NCI-H187 (cell line): Measurements from ENCODE around the gene SLC38A8.

Source experiments
- DNase-seq, 2 experiments: peaks; one replicate each; lab custom pipeline; 2025; lab: John Stamatoyannopoulos, UW

SLC38A8 gene

DNA sequence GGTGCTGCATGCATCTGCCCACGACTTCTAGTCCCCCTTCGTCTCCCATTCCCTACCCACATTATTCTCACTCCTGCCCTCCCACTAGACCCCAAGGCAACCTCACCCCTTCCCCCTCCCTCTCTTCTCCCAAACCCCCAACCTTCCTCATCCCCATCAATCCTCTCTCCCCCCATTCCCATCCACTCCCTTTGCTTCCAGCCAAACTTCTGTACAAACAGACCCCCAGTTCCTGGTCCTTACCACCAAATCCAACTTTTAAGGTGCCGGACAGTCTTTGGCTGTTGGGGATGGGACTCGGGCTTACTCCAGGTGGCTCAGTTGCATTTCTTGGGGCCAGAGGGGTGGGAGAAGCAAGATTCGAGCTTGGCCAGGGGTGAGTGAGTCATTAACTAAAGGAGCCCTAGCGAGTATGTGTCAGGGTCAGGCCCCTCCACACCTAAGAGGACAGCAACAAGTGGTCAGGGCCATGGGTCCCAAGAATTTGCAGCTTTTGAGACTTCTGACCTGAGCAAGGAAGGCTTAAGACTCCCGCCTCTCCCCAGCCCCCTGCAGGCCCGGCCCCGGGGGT is at the start of gene SLC38A8:
TSS of gene SLC38A8 (minus strand) at position 488 of the 571 bp plus-strand sequence. CDS start 638 bp downstream, outside the sequence.
- no peak for DNase-seq

- no peak for DNase-seq
These were observed 48.9 kb upstream of the SLC38A8 start for GRCh38 chr16:84091460-84091859.

DNA sequence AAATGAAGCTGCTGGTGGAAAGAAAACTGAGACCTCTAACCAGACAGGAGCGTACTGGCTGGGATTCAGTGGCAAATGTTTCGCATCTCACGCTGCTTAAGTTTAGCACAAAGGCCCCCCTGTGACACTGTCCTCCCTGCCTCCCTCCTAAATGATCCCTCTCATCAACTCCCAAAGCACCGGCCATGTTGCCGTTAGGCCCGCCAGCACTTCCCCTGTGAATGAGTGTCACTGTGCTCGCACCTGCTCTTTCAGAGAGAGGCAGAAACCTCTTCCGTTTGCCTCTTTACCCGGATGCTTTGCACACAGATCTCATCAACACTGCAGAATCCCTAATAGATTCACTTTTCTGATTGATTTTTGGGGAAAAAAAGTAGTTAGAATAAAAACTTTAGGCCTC is 47.6 kb upstream of the SLC38A8 start:
- no peak for DNase-seq

DNA sequence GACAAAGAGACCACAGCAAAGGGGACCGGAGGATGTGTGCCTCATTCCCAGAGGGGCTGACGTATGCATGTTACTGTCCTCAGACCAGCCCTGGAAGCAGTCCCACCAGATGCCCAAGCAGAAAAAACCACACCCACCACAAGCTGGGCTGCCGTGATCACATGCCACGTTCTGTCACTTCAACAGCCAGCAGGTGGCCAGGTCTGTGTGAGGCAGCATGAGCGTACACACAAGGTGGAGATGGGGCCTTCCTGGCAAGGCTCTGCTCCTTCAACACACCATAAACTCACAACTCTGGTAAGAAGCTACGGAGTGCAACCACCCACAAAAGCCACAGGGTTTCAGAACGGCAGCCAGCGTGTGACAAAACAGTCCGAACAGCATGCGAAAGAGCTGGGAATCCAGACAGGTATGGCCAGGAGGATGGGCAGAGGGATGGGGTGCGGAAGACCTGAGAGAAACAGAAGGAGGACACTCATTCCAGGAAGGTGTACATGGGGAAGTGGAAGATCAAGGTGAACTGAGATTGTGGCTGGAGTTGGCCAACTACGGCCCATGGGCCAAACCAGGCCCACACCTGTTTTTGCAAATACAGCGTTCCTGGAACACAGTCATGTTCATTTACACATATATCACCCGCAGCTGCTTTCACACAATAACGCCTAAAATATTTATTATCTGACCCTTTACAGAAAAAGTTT is 46.2 kb upstream of the SLC38A8 start:
- DNase-seq, result no peak

- no peak for DNase-seq
These were observed 45.0 kb upstream of the SLC38A8 start for GRCh38 chr16:84087466-84088151.

GRCh38 chr16:84087001-84087400 is 44.4 kb upstream of the SLC38A8 start:
- no peak for DNase-seq

DNA sequence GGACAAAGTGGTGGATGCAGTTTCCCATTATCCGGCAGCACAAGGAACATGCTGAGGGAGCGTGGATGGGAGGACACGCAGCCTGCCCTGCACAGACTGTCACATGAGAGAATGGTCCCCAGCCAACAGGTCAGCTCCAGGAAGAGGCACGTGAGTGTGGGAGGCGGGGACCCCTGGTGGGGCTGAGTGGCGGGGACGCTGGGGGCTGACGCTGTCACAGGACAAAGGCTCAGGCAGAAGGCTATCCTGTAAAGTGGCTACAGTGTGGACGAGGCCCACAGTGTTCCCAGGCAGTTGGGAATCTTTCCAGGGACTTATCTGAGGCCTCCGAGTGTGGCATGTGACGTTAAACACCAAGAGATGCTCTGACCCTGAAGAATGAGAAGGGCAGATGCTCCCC is 43.7 kb upstream of the SLC38A8 start:
- no peak for DNase-seq

- DNase-seq, result no peak
These were observed 43.2 kb upstream of the SLC38A8 start for GRCh38 chr16:84085773-84086172.

DNA sequence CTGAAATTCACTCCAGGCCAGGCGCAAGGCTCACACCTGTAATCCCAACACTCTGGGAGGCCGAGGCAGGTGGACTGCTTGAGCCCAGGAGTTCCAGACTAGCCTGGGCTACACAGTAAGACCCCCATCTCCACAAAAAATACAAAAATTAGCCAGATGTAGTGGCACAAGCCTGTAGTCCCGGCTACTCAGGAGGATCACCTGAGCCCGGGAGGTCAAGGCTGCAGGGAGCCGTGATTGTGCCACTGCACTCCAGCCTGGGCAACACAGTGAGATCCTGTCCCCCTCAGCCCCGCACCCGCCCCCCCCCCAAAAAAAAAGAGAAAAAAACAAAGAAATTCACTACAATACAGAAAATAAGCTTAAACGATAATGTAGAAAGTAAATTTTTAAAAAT is 42.7 kb upstream of the SLC38A8 start:
- DNase-seq, result no peak

DNA sequence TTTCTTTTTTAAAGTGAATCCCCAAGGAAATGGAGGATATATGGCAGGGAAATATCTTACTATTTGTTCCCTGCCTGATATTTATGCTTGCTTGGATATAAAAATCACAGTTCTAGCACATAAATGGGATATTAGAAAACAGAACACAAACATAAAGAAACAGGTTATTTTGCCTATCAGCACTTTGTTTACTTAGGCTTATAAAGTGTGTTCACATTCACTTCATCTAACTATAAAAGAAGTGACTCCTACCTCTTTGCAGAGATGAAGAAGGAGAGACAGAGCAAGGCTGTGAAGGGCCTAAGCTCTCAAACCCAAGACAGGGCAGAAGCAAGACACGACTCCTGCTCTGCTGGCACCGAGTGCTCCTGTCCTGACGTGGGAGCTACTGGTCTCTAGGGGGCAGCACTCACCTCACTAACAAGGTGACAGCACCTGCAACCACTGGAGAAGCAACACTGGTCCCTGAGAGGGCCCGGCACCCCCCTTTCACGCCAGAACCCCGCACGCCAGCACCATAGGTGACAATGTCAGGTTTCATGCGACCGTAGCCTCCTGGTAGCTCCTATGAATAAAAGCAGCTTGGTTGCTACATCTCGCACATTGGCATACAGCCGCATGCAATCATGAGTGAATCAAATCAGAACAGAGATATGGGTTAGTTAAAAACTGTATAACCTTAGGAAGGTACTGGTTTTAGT is 42.1 kb upstream of the SLC38A8 start:
- DNase-seq, result peak in 1 of 2 experiments; percentile 18

DNA sequence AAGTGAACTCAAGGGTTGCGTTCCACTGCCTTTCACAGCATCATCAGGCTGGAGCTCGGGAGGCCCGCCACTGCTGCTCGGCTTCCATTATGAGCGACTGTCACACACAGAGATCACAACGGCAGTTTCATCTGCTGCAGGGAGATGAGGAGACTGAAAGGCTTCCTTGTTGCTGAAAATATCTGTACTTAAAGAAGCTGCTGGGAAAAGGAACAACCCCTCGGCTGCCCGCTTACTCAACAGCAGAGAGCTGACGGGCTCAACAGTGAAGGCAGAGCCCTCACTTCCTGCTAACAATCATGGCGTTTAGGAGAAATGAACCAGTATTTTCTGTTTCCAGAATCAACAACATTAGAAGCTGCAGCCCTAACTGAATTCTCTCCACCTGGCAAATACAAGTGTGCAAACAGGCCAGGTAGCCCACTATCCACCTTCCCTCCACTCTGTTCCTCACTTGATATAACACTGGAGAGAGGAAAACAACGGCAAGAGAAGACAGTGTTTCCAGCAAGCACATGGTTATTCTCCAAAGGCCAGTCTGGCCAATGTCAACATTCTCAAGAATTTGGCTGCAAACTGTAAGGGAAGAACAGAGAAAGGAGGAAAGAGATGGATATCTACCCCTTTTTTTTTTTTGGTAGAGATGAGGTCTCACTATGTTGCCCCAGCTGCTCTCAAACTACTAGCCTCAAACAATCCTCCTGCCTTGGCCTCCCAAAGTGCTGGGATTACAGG is 40.4 kb upstream of the SLC38A8 start:
- DNase-seq, result no peak

GRCh38 chr16:84082110-84082509 is 39.5 kb upstream of the SLC38A8 start:
- DNase-seq, result no peak

DNA sequence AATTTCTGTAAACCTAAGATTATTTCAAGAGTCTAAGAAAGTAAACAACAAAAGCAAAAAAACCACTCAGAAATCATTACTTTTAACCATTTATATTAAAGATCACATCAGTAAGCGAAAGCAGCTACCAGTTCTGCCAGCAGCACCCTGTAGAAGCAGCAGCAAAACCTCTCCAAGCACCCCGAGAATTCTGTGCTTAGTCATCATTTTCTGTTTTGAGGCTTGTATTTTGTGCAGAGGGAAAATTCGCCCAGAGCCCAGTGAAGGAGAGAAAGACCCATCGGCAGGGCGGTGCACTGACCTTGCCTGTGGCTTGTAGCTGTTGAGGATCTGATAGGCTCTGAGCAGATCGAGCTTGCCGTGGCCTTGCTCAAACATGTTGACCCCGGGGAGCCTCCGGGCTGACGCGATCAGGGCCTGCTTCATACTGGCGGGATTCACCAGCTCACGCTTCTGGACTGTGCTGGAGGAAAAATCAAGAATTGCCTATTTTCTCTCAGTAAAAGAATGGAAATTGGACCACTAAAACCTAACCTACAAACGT is 38.9 kb upstream of the SLC38A8 start:
- no peak for DNase-seq

- DNase-seq, result no peak
These were observed 38.2 kb upstream of the SLC38A8 start for GRCh38 chr16:84080813-84081212.

DNA sequence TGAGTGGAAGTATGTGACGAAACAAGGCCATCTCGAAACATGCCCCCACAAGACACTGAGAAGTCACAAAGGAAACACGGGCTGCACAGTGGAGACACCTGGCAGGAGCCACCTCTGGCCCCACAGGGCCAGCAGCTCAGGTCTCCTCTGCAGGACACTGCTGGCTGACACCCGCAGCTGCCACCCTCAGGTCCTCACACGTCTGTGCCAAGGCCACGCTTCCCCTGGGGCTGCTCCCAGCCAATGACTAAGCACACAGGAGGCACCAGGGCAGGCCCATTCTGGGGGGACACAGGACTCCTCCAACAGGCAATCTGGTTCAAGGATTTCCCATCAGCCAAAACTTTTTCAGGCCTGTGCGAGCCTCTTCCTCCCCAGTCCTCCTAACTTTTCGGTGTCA is 37.8 kb upstream of the SLC38A8 start:
- no peak for DNase-seq

DNA sequence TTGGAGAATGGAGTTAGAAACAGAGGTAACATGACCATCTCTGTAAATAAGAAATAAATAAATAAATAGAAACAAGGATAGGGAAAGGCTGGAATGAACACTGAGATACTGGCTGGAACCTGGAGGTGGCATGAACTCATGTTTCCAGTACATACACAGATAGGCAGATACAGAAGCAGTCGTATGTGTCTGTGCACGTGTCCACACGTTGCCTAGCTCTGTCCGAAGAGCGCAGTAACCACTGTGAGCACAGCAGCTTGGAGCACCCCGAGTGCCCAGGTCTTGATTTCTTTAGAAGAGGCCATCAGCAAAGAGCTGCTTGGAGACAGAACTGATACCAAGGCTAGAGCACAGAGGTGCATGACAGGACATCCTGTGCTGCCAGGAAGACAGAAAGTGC is 37.1 kb upstream of the SLC38A8 start:
- no peak for DNase-seq

- DNase-seq, result no peak
These were observed 32.8 kb upstream of the SLC38A8 start for GRCh38 chr16:84075376-84075775.

GRCh38 chr16:84074721-84075120 is 32.1 kb upstream of the SLC38A8 start:
- DNase-seq, result no peak

DNA sequence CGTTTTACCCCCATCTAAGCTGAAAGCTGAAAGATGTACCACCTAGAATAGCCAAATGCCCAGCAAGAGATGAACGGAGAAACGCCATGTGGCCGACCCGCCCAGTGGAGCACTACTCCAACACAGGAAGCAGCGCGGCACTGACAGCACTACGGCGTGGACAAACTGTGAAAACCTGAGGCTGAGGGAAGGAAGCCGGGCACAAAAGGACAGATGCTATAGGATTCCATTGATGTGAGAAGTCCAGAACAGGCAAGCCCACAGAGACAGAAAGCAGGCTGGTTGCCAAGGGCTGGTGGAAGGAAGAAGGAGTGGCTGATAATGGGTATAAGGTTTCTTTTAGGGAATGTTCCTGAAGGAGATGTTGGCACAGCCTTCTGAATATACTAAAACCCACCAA is 29.4 kb upstream of the SLC38A8 start:
- no peak for DNase-seq

DNA sequence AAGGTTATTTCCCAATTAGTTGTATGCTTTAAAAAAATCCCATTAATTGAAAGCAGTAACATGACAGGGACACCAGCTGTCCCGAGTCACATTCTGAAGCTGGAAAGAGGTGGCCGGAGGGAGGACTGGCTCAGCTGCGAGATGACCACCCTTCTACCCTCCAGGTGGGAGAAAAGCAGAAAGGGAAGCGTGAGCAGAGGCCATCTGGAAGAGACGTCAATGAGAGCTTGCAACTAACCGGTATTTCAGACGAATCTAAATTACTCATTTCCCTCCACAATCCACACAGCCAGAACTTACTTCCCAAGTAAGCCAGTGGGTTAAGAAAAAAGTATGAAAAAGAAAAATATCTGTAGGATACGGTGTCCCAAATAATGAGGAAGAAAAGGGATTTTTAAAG is 28.5 kb upstream of the SLC38A8 start:
- no peak for DNase-seq

- DNase-seq, result no peak
These were observed 26.9 kb upstream of the SLC38A8 start for GRCh38 chr16:84069540-84069939.
